Adrenal gland (tissue), 12 donors: ENCODE data around the gene CLEC2L. TPM values are rescaled to one million over a fixed set of nuclear protein-coding genes. Genes with fewer than 3 reads are reported as not detected.

Experiments used
- DNase-seq, 7 donors: peaks; one replicate each; pipeline ENCODE4 v3.0.0-alpha.2; 2019 to 2020
- H3K27ac ChIP-seq, 5 donors: fragments of 200-600 bp; sonication (generic) in 4 of 5; 1 replicate in 3 of 5; 2 replicates in 2 of 5; pipeline versions ENCODE4 v1.5.1 to v1.8.0; 2016 to 2020; ENCODE audit warnings: mild to moderate bottlenecking in 1 of 5
- H3K27me3 ChIP-seq: fragments of 200-600 bp; 2 replicates; pipeline ENCODE4 v1.8.0; 2021
- H3K36me3 ChIP-seq, 2 donors: fragments of 200-600 bp; replicated peaks in 1 of 2; 1 replicate in 1 of 2; 2 replicates in 1 of 2; pipeline versions ENCODE4 v1.5.1 to v1.8.0; 2018 to 2022
- H3K4me1 ChIP-seq, 2 donors: fragments of 200-600 bp; replicated peaks in 1 of 2; 1 replicate in 1 of 2; 2 replicates in 1 of 2; pipeline versions ENCODE4 v1.5.1 to v1.8.0; 2018 to 2021
- H3K4me3 ChIP-seq, 4 donors: fragments of 200-600 bp; sonication (generic) in 3 of 4; one replicate each; pipeline ENCODE4 v1.5.1; 2016 to 2018
- H3K9me3 ChIP-seq, 3 donors: fragments of 200-600 bp; sonication (generic) in 1 of 3; replicated peaks in 1 of 3; 1 replicate in 2 of 3; 2 replicates in 1 of 3; pipeline versions ENCODE4 v1.5.1 to v1.8.0; 2016 to 2021
- POLR2A ChIP-seq, 2 donors: fragments of 450-650 bp; IDR thresholded peaks; one replicate each; pipeline ENCODE4 v1.6.1; 2017; ENCODE audit warnings: antibody characterized with exemption in 2 of 2, mild to moderate bottlenecking in 2 of 2, moderate library complexity in 1 of 2
- WGBS, 4 donors: extraction: QIAGEN DNeasy Blood & Tissue Kit in 2 of 4; methylation state at CpG; one replicate each; pipeline versions ENCODE4 v1.1.5 to v1.1.7; 2013 to 2017; 5-methylcytosine and 5-hydroxymethylcytosine counted together
- intact Hi-C, 2 donors: fragments of 100-400 bp; cut with DNase I; formaldehyde crosslinking; loops; one replicate each; pipeline versions ENCODE4 v1.14.1 to v1.15.0; 2022 to 2023
- polyA plus RNA-seq, 3 donors: library from polyadenylated mRNA; stranded (reverse); fragments of 200-250 nt in 2 of 3; fragments of 350-450 nt in 1 of 3; fragmentation: Illumina TruSeq in 1 of 3; extraction: RNeasy Lipid Tissue Mini Kit (QIAGEN cat#74804) in 1 of 3; gene quantifications; one replicate each; pipeline ENCODE4 v1.2.3, GENCODE V29; 2013 to 2014
- total RNA-seq, 9 donors: library from RNA; depleted of rRNA in 4 of 9; stranded (reverse); fragments of >200 nt in 4 of 9; fragments of 120-200 nt in 1 of 9; fragmentation: NEBNext Ultra II Directional in 1 of 9; extraction: Animal tissue kit (Norgen Biotek cat#: 25700) in 1 of 9; gene quantifications; one replicate each; pipeline versions ENCODE4 v1.1.0 to v1.2.4, GENCODE V29; 2013 to 2023
- TF ChIP-seq, protein P1 (sequence below), 6 experiments: fragments of 450-650 bp in 4 of 6; fragments of 200-600 bp in 2 of 6; sonication (generic) in 1 of 6; IDR thresholded peaks; 1 replicate in 5 of 6; 2 replicates in 1 of 6; pipeline versions ENCODE4 v1.5.1 to v1.8.0; 2016 to 2021; ENCODE audit warnings: antibody characterized with exemption in 6 of 6, mild to moderate bottlenecking in 2 of 6, moderate library complexity in 1 of 6
- donor health status: healthy with polysubstance abuse.
- donor health status: Bipolar disorder and iron deficiency.
- donor health status: DM: yes; HTN: yes; CAD: no.
- donor health status: DM: no; HTN: no; CAD: no.
- donor health status: DM: no; HTN: no; CAD: no.
- donor health status: DM: yes; HTN: yes; CAD: no.

Gene CLEC2L
- total and polyA plus RNA-seq, 12 donors, result 0.06 to 0.18 TPM; not detected in 10

- no peaks in the 10 kb centered on the region for H3K9me3 ChIP-seq
- no peak overlapping the region for H3K4me3 ChIP-seq
- WGBS, 4 donors, result 77 to 100% (median 85%) methylated on average over 1 of the region's 1 CpG
- no peaks in the 10 kb centered on the region for H3K36me3 ChIP-seq
- H3K4me1 ChIP-seq, result no peaks in the 10 kb centered on the region
- H3K27ac ChIP-seq, result no peak overlapping the region
- no peak for DNase-seq
- H3K27me3 ChIP-seq, result peaks cover 16% of the 10 kb centered on the region
- intact Hi-C loops, result no loop called here
- TF ChIP-seq, protein P1, sequence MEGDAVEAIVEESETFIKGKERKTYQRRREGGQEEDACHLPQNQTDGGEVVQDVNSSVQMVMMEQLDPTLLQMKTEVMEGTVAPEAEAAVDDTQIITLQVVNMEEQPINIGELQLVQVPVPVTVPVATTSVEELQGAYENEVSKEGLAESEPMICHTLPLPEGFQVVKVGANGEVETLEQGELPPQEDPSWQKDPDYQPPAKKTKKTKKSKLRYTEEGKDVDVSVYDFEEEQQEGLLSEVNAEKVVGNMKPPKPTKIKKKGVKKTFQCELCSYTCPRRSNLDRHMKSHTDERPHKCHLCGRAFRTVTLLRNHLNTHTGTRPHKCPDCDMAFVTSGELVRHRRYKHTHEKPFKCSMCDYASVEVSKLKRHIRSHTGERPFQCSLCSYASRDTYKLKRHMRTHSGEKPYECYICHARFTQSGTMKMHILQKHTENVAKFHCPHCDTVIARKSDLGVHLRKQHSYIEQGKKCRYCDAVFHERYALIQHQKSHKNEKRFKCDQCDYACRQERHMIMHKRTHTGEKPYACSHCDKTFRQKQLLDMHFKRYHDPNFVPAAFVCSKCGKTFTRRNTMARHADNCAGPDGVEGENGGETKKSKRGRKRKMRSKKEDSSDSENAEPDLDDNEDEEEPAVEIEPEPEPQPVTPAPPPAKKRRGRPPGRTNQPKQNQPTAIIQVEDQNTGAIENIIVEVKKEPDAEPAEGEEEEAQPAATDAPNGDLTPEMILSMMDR (IDR thresholded peaks at IDR 0.05), result no peak
- TF ChIP-seq POLR2A (IDR thresholded peaks at IDR 0.05), result no peak
Measured at GRCh38 chr7:139521439-139521838, 2.0 kb upstream of the CLEC2L start.

GRCh38 chr7:139522830-139523198, 671 bp upstream of the CLEC2L start:
- Histone ChIP-seq H3K4me3 (no peak overlapping the region), H3K27me3 (peaks cover 16% of the 10 kb centered on the region), H3K4me1 (no peaks in the 10 kb centered on the region), H3K36me3 (no peaks in the 10 kb centered on the region), H3K27ac (no peak overlapping the region), H3K9me3 (no peaks in the 10 kb centered on the region)
- WGBS, 4 donors, result 14 to 27% (median 17%) methylated on average over 11 of the region's 11 CpGs
- TF ChIP-seq, protein P1 (IDR thresholded peaks at IDR 0.05), result no peak
- no peak for TF ChIP-seq POLR2A (IDR thresholded peaks at IDR 0.05)
- DNase-seq, result no peak
- intact Hi-C loops, result no loop called here

DNA sequence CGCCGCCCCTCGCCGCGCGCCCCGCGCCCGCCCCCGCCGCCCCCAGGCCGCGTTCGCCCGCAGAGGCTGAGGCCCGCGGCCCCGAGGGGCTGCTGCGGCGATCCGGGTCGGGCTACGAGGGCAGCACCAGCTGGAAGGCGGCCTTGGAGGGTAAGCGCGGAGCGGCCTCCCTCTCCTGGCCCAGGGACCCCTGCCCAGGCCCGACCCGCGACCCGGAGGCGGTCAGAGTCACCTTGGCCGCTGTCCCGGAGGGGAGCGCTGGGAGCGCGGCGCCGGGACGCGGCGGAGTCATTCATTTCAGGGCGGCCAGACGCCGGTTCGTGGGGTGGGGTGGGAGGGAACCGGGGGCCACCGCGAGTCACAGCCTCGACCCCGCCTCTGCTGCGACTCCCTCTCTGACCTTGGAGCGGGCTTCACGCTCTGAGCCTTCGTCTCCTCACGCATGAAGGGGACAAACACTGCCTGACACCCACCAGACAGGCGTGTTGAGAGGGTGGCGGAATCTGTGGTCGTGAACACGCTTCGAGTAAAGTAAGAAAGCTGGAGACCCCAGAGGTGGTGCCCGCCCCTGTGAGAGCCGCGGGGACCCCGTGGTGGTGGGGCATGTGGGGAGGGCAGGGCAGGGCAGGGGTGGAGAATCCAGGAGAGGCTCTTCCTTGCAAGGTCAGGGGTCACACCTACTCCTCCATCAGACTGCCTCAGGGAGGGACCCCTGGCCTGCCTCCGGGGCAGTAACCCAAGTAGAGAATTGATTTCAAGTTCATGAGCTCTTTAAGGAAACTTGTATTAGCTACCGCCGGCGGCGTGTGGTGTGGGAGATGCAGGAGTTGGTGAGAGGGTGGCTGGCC, 707 bp downstream of the CLEC2L start:
- no peak overlapping the region for H3K4me3 ChIP-seq

GRCh38 chr7:139525239-139525638, 1.8 kb downstream of the CLEC2L start:
- no peaks in the 10 kb centered on the region for H3K36me3 ChIP-seq
- H3K4me1 ChIP-seq, result no peaks in the 10 kb centered on the region
- intact Hi-C loops, result no loop called here
- 88 to 90% (median 89%) methylated on average over 10 of the region's 10 CpGs for WGBS, 4 donors
- no peak overlapping the region for H3K27ac ChIP-seq
- DNase-seq, result no peak
- peaks cover 16% of the 10 kb centered on the region for H3K27me3 ChIP-seq
- no peaks in the 10 kb centered on the region for H3K9me3 ChIP-seq
- H3K4me3 ChIP-seq, result no peak overlapping the region
- TF ChIP-seq, protein P1 (IDR thresholded peaks at IDR 0.05), result no peak
- no peak for TF ChIP-seq POLR2A (IDR thresholded peaks at IDR 0.05)

More for the DNA sequence above, 707 bp downstream of the CLEC2L start:
- H3K27ac ChIP-seq, result no peak overlapping the region
- intact Hi-C loops, result no loop called here
- no peaks in the 10 kb centered on the region for H3K36me3 ChIP-seq
- no peaks in the 10 kb centered on the region for H3K9me3 ChIP-seq
- DNase-seq, result no peak
- H3K27me3 ChIP-seq, result peaks cover 16% of the 10 kb centered on the region
- 18 to 67% (median 33%) methylated on average over 15 to 70 of the region's 70 CpGs for WGBS, 4 donors
- H3K4me1 ChIP-seq, result no peaks in the 10 kb centered on the region
- TF ChIP-seq, protein P1 (IDR thresholded peaks at IDR 0.05), result no peak
- no peak for TF ChIP-seq POLR2A (IDR thresholded peaks at IDR 0.05)
